Adrenal gland (tissue), 5 donors: ENCODE results near the gene SMYD5.
"Not testable (repeated sequence)": the region's sequence is repeated elsewhere in the genome, so short reads cannot be mapped to it uniquely, and the experiment has no call there.

Experiments
- CTCF ChIP-seq, 6 experiments: fragments of 450-650 bp in 4 of 6; fragments of 200-600 bp in 2 of 6; sonication (generic) in 1 of 6; IDR thresholded peaks; 1 replicate in 5 of 6; 2 replicates in 1 of 6; pipeline versions ENCODE4 v1.5.1 to v1.8.0; 2016 to 2021; ENCODE audit warnings: antibody characterized with exemption in 6 of 6, mild to moderate bottlenecking in 2 of 6, moderate library complexity in 1 of 6
- POLR2A ChIP-seq, 2 donors: fragments of 450-650 bp; IDR thresholded peaks; one replicate each; pipeline ENCODE4 v1.6.1; 2017; ENCODE audit warnings: antibody characterized with exemption in 2 of 2, mild to moderate bottlenecking in 2 of 2, moderate library complexity in 1 of 2
- donor health status: DM: no; HTN: no; CAD: no.

GRCh38 chr2:73166813-73167212 is 47.2 kb upstream of the SMYD5 start:
- TF ChIP-seq CTCF, POLR2A (IDR thresholded peaks at IDR 0.05): not testable (repeated sequence)
